T-helper 22 cell (primary cell): ENCODE measurements around the gene PDCD10.

Experiments used
- DNase-seq: peaks from one replicate; pipeline ENCODE4 v3.0.0-alpha.2; 2020; ENCODE audit warnings: low read depth

The PDCD10 gene

GRCh38 chr3:167734498-167735232 is at the start of gene PDCD10:
Gene PDCD10 (minus strand): TSS chr3:167734892. CDS start chr3:167720157, 14,735 bp downstream.
- peak; percentile 97 for DNase-seq

- no peak for DNase-seq
These were observed 49.1 kb upstream of the PDCD10 start for GRCh38 chr3:167783781-167784180.

- DNase-seq = no peak
These were observed 45.7 kb upstream of the PDCD10 start for GRCh38 chr3:167780214-167780883.

- no peak for DNase-seq
These were observed 42.7 kb upstream of the PDCD10 start for GRCh38 chr3:167777356-167777755.

- no peak for DNase-seq
These were observed 41.5 kb upstream of the PDCD10 start for GRCh38 chr3:167776066-167776685.

GRCh38 chr3:167773584-167773983 is 38.9 kb upstream of the PDCD10 start:
- DNase-seq = no peak

GRCh38 chr3:167772992-167773391 is 38.3 kb upstream of the PDCD10 start:
- DNase-seq = no peak

- DNase-seq = no peak
These were observed 27.6 kb upstream of the PDCD10 start for GRCh38 chr3:167762296-167762695.

- no peak for DNase-seq
These were observed 26.6 kb upstream of the PDCD10 start for GRCh38 chr3:167761302-167761701.

- DNase-seq = no peak
These were observed 19.4 kb upstream of the PDCD10 start for GRCh38 chr3:167754049-167754448.

- no peak for DNase-seq
These were observed 15.7 kb upstream of the PDCD10 start for GRCh38 chr3:167750272-167750971.

GRCh38 chr3:167749728-167750127 is 15.0 kb upstream of the PDCD10 start:
- no peak for DNase-seq

- DNase-seq = no peak
These were observed 14.5 kb upstream of the PDCD10 start for GRCh38 chr3:167749209-167749608.

GRCh38 chr3:167743799-167744198 is 9.1 kb upstream of the PDCD10 start:
- no peak for DNase-seq

- no peak for DNase-seq
These were observed 7.6 kb upstream of the PDCD10 start for GRCh38 chr3:167742338-167742737.

GRCh38 chr3:167740961-167741587 is 6.4 kb upstream of the PDCD10 start:
- DNase-seq = no peak

- no peak for DNase-seq
These were observed 4.6 kb upstream of the PDCD10 start for GRCh38 chr3:167739190-167739810.

GRCh38 chr3:167738037-167738436 is 3.3 kb upstream of the PDCD10 start:
- DNase-seq = no peak

GRCh38 chr3:167736997-167737396 is 2.3 kb upstream of the PDCD10 start:
- no peak for DNase-seq

GRCh38 chr3:167736264-167736787 is 1.6 kb upstream of the PDCD10 start:
- DNase-seq = no peak
